Subcutaneous abdominal adipose tissue (tissue), 5 donors: ENCODE results near the gene TRMO.

Experiments
- H3K27ac ChIP-seq: one replicate; pipeline ENCODE4 v1.7.0; 2013; ENCODE audit warnings: low read depth, mild to moderate bottlenecking, inconsistent platforms, low read length, moderate library complexity
- H3K27me3 ChIP-seq, 5 donors: one replicate each; pipeline ENCODE4 v1.7.0; 2013; ENCODE audit warnings: low read length in 5 of 5, inconsistent platforms in 1 of 5; ENCODE audit not compliant: control insufficient read depth in 5 of 5, insufficient read depth in 4 of 5
- H3K36me3 ChIP-seq, 5 donors: one replicate each; pipeline ENCODE4 v1.7.0; 2013; ENCODE audit warnings: low read length in 5 of 5; ENCODE audit not compliant: control insufficient read depth in 5 of 5, insufficient read depth in 5 of 5
- H3K4me1 ChIP-seq, 5 donors: one replicate each; pipeline ENCODE4 v1.7.0; 2013; ENCODE audit warnings: low read length in 5 of 5, mild to moderate bottlenecking in 3 of 5, moderate library complexity in 1 of 5; ENCODE audit not compliant: control insufficient read depth in 5 of 5, insufficient read depth in 5 of 5
- H3K4me3 ChIP-seq, 5 donors: one replicate each; pipeline ENCODE4 v1.7.0; 2013; ENCODE audit warnings: low read length in 5 of 5, low read depth in 1 of 5
- H3K9ac ChIP-seq, 5 donors: one replicate each; pipeline ENCODE4 v1.7.0; 2013; ENCODE audit warnings: low read length in 5 of 5, mild to moderate bottlenecking in 4 of 5, moderate library complexity in 3 of 5
- H3K9me3 ChIP-seq, 5 donors: one replicate each; pipeline ENCODE4 v1.7.0; 2013; ENCODE audit warnings: low read length in 5 of 5; ENCODE audit not compliant: control insufficient read depth in 5 of 5
- donor health status: healthy.
- donor health status: healthy.
- donor health status: healthy.
- donor health status: healthy.
- donor health status: healthy.

Gene TRMO

DNA sequence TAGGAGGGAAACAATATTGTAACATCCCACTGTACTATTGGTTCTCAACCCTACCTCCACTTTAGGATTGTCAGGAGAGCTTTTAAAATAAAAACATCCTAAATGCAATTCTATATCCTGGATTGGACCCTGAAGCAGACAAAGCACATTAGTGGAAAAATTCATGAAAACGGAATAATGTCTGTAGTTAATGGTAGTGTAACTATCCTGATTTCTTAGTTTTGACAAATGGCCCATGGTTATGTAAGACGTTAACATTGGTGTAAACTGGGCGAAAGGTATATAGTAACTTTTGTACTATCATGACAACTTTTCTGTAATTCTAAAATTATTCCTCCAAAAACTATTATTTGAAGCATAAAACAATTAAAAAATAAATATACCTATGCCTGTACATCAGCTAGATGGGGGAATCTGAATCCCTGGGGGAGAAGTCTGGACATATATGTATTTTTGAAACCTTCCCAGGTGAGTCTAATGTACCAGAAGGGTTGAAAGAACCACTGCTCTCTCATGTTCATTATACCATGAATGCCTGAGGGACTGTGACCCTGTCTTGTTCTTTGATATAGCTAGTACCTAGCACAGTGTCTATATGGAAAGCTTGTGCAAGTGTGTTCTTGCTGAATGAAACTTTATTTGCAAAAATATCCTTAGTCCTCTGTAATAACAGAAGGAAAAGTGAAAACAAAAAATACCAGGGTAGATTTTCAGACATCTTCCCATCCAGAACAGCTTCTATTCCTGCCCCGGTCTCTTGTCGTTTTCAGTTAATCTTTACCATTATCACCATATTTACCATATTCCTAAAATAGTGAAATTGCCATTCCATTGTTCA lies 3.4 kb upstream of the TRMO start:
- Histone ChIP-seq H3K9ac (no peak overlapping the region), H3K9me3 (no peaks in the 10 kb centered on the region), H3K36me3 (no peaks in the 10 kb centered on the region), H3K4me1 (peaks cover 2 to 23% (median 18%) of the 10 kb centered on the region in 5 donors), H3K4me3 (no peak overlapping the region), H3K27ac (no peak overlapping the region), H3K27me3 (peaks cover 0 to 3% (median 0%) of the 10 kb centered on the region in 5 donors)

DNA sequence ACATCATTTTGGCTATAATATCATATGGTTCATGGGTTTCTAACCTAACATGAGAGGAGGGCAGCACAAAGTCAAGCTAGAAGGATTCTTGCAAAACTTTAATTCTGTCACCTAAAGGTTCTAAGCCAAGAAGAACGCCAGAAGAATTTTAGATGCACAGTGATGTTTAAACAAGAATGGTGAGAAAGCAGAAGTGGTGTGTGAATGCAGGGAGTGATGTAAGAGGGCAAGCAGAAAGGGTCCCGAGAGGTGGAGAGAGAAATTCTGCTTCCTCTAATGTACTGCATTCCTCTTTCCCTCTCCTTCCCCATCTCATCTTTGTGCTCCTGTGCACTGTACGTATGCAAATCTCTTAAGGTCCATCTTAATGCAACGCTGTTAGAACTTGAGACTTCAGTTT lies 2.1 kb upstream of the TRMO start:
- peaks cover 2 to 32% (median 22%) of the 10 kb centered on the region in 5 donors for H3K4me1 ChIP-seq
- no peak overlapping the region for H3K9ac ChIP-seq
- H3K9me3 ChIP-seq: no peaks in the 10 kb centered on the region
- no peaks in the 10 kb centered on the region for H3K36me3 ChIP-seq
- H3K27me3 ChIP-seq: peaks cover 0 to 3% (median 0%) of the 10 kb centered on the region in 5 donors
- H3K4me3 ChIP-seq: no peak overlapping the region
- no peak overlapping the region for H3K27ac ChIP-seq

DNA sequence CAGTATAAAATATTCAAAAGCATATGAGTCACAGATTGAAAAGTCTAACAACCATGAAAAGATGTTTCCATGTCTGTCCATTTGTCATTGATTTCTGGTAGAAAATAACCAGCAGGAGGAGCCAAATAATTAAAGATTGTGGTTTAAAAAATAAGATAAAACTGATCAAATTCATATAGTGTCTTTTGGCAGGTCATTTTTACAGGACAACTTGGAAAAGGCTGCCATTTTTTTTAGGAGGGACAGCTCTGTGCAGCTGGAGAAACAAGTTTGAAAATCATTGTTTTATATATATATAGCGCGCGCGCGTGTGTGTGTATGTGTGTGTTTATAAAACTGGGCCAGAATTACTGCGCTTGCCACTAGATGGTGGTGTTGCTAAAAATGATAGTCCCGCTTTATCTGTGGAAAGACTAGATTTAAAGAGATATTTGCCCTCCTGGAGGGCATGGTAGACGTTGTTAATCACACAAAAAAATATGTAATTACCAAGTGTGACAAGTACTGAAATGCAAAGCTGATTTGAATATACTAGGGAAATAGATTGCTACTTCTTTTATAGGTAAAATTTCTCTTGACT lies 1.3 kb upstream of the TRMO start:
- Histone ChIP-seq H3K4me1 (peaks cover 2 to 36% (median 27%) of the 10 kb centered on the region in 5 donors), H3K9me3 (no peaks in the 10 kb centered on the region), H3K36me3 (no peaks in the 10 kb centered on the region), H3K9ac (peak overlapping the region in 2 of 5 donors; percentile 33 to 40), H3K27me3 (peaks cover 0 to 3% (median 0%) of the 10 kb centered on the region in 5 donors), H3K27ac (peak overlapping the region; percentile 98), H3K4me3 (peak overlapping the region in 1 of 5 donors; percentile 48)

DNA sequence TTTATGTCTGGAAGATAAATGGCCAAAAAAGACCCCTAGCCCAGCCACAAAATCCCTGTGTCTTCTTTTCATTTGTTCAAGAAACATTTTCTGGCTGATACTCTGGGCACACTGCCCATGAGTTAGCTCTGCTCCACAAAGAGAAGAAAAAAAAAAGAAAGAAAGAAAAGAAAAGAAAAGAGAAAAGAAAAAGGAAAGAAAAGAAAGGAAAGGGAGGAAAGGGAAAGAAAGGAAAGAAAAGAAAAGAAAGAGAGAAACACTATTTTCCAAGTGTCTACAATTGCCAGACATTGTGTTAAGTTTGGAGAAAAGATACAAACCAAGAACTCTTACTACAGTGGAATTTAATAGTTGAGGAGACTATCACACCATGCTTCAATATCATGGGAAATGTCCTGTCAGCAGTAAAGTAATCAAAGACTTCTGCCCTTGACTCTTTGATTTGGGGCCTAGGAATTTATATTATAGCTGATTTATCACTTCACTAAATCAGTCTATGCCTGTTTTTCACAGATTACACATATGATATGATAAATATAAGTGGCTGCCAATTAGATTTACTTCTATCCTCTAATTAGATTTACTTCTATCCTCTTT lies 3.0 kb downstream of the TRMO start:
- Histone ChIP-seq H3K4me1 (peaks cover 2 to 51% (median 40%) of the 10 kb centered on the region in 5 donors), H3K9ac (no peak overlapping the region), H3K9me3 (no peaks in the 10 kb centered on the region), H3K27ac (peak overlapping the region; percentile 17), H3K36me3 (peaks cover 0 to 11% (median 7%) of the 10 kb centered on the region in 5 donors), H3K4me3 (no peak overlapping the region), H3K27me3 (no peaks in the 10 kb centered on the region)

DNA sequence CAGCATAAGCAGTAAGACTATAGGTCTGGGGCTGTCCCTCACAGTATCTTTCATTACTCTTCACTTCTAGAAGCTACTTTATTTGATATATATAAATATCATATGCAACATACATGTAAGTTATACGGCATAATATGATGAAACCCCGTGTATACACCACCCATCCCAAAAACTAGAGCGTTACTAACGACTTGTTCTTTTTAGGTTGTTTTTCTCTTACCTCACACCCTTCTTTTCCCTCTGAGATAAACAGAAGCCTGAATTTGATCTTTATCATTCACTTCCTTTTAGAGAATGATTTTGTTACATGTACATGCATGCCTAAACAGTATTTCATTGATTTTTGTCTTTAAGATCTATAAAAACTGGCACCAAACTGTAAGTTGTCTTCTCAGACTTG lies 3.7 kb downstream of the TRMO start:
- Histone ChIP-seq H3K4me3 (no peak overlapping the region), H3K4me1 (peaks cover 2 to 47% (median 39%) of the 10 kb centered on the region in 5 donors), H3K9ac (no peak overlapping the region), H3K27me3 (no peaks in the 10 kb centered on the region), H3K9me3 (no peaks in the 10 kb centered on the region), H3K36me3 (peaks cover 0 to 11% (median 7%) of the 10 kb centered on the region in 5 donors), H3K27ac (no peak overlapping the region)

DNA sequence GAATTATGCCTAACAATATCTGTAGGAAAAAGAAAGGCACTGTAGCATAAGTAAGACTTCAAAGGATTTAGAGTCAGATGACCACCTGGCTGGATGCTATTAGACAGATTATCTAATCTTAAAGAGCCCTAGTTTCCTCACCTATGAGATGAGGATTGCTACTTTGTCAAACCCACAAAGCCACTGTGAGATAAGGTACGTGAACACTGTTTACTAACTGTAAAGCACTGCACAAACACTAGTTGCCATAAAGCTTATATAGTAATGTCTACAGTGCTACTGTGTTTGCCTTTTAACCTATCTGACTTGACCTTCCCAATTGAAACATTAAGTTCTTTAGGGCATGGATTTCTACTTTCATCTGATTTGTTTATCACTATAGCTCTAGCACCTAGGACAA lies 10.3 kb downstream of the TRMO start:
- Histone ChIP-seq H3K27me3 (no peaks in the 10 kb centered on the region), H3K4me3 (no peak overlapping the region), H3K9me3 (no peaks in the 10 kb centered on the region), H3K4me1 (peaks cover 0 to 42% (median 22%) of the 10 kb centered on the region in 5 donors), H3K9ac (no peak overlapping the region), H3K36me3 (peaks cover 23 to 67% (median 50%) of the 10 kb centered on the region in 5 donors), H3K27ac (no peak overlapping the region)

DNA sequence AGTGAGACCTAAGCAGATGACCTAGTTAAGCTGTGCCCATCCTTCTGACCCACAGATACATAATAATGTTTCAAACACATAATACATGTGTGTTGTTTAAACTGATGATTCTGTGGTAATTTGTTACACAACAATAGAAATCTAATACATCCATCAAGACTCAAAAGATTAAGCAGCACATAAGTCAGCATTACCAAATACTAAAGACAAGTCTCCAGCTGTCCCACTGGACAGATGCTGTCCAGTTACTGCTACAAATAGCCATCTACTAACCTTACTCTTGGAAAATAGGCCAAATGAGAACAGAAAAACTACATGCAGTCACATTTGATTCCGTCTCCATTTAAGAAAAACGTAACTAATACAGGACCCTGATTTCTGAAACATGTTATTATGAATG lies 10.8 kb downstream of the TRMO start:
- H3K27me3 ChIP-seq: no peaks in the 10 kb centered on the region
- H3K36me3 ChIP-seq: peaks cover 23 to 67% (median 50%) of the 10 kb centered on the region in 5 donors
- no peak overlapping the region for H3K27ac ChIP-seq
- H3K4me1 ChIP-seq: peaks cover 0 to 44% (median 26%) of the 10 kb centered on the region in 5 donors
- no peak overlapping the region for H3K4me3 ChIP-seq
- H3K9me3 ChIP-seq: no peaks in the 10 kb centered on the region
- H3K9ac ChIP-seq: no peak overlapping the region

DNA sequence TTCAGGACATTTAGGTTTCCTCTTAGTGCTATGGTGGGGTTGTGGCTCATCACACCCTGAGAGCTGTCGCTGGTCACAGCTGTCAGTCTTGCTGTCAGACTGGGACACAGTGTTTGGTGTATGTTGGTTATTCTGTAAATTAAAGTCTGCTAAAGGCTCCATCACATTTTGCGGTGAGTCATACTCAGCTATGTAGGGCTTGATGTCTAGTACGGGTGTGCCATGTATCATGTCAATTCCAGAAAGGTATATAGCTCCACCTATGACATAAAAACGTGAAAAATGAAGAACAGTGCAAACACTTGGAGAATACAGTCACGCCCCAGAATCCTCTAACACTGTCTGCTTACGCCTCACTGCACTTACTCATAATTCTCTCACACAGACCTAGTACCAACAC lies 11.9 kb downstream of the TRMO start:
- no peaks in the 10 kb centered on the region for H3K9me3 ChIP-seq
- H3K4me3 ChIP-seq: no peak overlapping the region
- H3K9ac ChIP-seq: no peak overlapping the region
- H3K36me3 ChIP-seq: peaks cover 23 to 60% (median 47%) of the 10 kb centered on the region in 5 donors
- peaks cover 5 to 44% (median 28%) of the 10 kb centered on the region in 5 donors for H3K4me1 ChIP-seq
- no peak overlapping the region for H3K27ac ChIP-seq
- H3K27me3 ChIP-seq: no peaks in the 10 kb centered on the region

DNA sequence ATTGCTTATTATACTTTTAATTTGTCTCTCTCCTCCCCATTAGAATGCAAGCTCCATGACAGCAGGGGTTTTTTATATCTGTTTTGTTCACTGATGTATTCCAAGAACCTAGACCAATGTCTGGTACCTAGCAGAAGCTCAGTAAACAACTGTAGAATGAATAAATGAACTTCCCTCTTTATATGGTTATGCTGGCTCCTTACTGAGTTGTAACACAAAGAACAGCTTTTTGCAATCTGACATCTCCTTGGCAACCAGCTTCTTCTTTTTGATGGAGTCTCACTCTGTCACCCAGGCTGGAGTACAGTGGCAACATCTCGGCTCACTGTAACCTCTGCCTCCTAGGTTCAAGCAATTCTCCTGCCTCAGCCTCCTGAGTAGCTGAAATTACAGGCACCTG lies 13.6 kb downstream of the TRMO start:
- H3K27ac ChIP-seq: no peak overlapping the region
- no peaks in the 10 kb centered on the region for H3K9me3 ChIP-seq

DNA sequence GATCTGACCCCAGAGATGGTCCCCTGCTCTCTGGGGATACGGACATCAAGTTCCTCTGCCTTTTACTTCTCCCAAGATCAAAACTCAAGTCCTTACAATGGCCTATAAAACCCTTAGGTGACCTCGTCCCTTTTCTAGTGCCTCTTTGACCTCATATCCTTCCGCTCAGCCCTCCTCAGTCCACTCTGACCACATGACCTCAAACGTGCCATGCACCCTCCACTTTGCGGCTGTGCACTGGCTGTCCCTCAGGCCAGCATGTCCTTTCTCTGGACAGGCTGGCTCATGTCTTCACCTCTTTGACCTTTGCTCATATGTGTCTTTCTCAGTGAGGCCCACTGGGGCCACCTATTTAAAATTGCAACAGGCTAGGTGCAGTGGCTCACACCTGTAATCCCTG lies 14.7 kb downstream of the TRMO start:
- Histone ChIP-seq H3K4me3 (no peak overlapping the region), H3K9me3 (no peaks in the 10 kb centered on the region), H3K36me3 (peaks cover 23 to 52% (median 40%) of the 10 kb centered on the region in 5 donors), H3K9ac (no peak overlapping the region), H3K4me1 (peaks cover 5 to 40% (median 25%) of the 10 kb centered on the region in 5 donors), H3K27ac (peak overlapping the region; percentile 60), H3K27me3 (no peaks in the 10 kb centered on the region)

More for the DNA sequence above, 13.6 kb downstream of the TRMO start:
- no peaks in the 10 kb centered on the region for H3K27me3 ChIP-seq
- H3K4me3 ChIP-seq: no peak overlapping the region
- H3K4me1 ChIP-seq: peaks cover 5 to 42% (median 25%) of the 10 kb centered on the region in 5 donors
- H3K9ac ChIP-seq: no peak overlapping the region
- H3K36me3 ChIP-seq: peaks cover 23 to 59% (median 47%) of the 10 kb centered on the region in 5 donors
